ENCODE results near the gene PTPRO. TPM values are rescaled to one million over a fixed set of nuclear protein-coding genes. Genes with fewer than 3 reads are reported as not detected.

PTPRO gene
- total and polyA plus RNA-seq, 10 of the 15 experiments (the other 5 are each of a cell fraction or from before 2014, with no cell fraction given) = 1.2 to 5.3 (median 3.5) TPM

DNA sequence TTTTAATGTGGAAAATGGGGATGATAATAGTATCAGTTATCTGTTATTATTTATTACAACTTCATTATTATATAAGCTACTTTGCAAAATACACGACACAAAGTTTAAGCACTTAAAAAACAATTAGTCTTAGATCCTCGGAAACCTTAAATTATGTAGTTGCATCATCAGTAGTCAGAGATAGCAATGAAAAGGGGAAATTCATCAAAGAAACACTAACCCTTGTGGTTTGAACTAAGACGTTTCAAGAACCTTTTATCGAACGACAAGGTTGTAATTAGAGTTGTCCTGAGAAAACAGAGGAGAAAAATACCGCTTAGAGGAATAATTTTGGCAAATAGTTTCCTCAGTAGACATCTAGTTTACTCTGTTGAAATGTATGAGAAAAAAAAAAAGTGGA is 198.5 kb downstream of the PTPRO start:
- H3K9ac ChIP-seq (ENCODE audit: control insufficient read depth, insufficient read depth, low read length) = no peak overlapping the region
- no peak overlapping the region for H3K27ac ChIP-seq (ENCODE audit: control insufficient read depth, insufficient read depth)
- ChIA-PET RAD21 (ENCODE audit: unreplicated experiment) (interaction anchor here (1.9 kb wide), 2 partner anchors 63 to 244 kb away, joined by 5 to 14 read pairs; no protein-coding TSS in a partner anchor), SMC1A (ENCODE audit: uncharacterized antibody, unreplicated experiment) (interaction anchor here (1.1 to 2.1 kb wide), 6 partner anchors 11 to 301 kb away, joined by 3 to 11 read pairs (median 4); no protein-coding TSS in a partner anchor), POLR2A (no interaction called here), CTCF (interaction anchor here (1.2 to 2.7 kb wide), 8 partner anchors 10 to 797 kb away, joined by 3 to 23 read pairs (median 4); partner anchors contain the start of gene DERA)
- H3K36me3 ChIP-seq (ENCODE audit: control insufficient read depth in 2 of 2, insufficient read depth in 2 of 2, low read length in 1 of 2) = no peaks in the 10 kb centered on the region
- WGBS (ENCODE audit: insufficient coverage, insufficient replicate concordance, low lambda C conversion rate, missing lambda C conversion rate) = 13% methylated on average over 6 of the region's 6 CpGs
- no TSS peak for BruUV-seq (replicated peaks)
- H3K79me2 ChIP-seq (ENCODE audit: control insufficient read depth, insufficient read depth, low read length) = no peaks in the 10 kb centered on the region
- no peaks in the 10 kb centered on the region for H3K9me3 ChIP-seq (replicated peaks; ENCODE audit: control insufficient read depth, insufficient read depth, low read length)
- ATAC-seq (no peak), DNase-seq (ENCODE audit: low read depth, low spot score) (no peak), FAIRE-seq (no peak)
- H4K20me1 ChIP-seq (ENCODE audit: control insufficient read depth, insufficient read depth) = no peaks in the 10 kb centered on the region
- H3K4me1 ChIP-seq (ENCODE audit: control insufficient read depth, insufficient read depth, low read length) = no peaks in the 10 kb centered on the region
- no peak overlapping the region for H2AFZ ChIP-seq (ENCODE audit: control insufficient read depth, low read depth, low read length)
- intact Hi-C loops (cut with micrococcal nuclease; ENCODE audit: unreplicated experiment) (loop anchor here (10.0 kb wide), 1 partner anchor 516 kb away; no protein-coding TSS in a partner anchor), in situ Hi-C loops (cut with MboI) (loop anchor here (5.0 kb wide), 1 partner anchor 249 kb away; no protein-coding TSS in a partner anchor)
- H3K27me3 ChIP-seq (replicated peaks in 1 of 2; ENCODE audit: control insufficient read depth in 2 of 2, insufficient read depth in 2 of 2, low read length in 1 of 2) = no peaks in the 10 kb centered on the region
- H3K4me3 ChIP-seq = no peak overlapping the region
- H3K4me2 ChIP-seq (ENCODE audit: control insufficient read depth, insufficient read depth) = no peak overlapping the region
- no peak for TF ChIP-seq MEF2A (IDR thresholded peaks at IDR 0.05; ENCODE audit: insufficient read depth, low read depth, low read length)
- TF ChIP-seq SPI1 (IDR thresholded peaks at IDR 0.05; ENCODE audit: borderline replicate concordance, insufficient read depth, low read depth, low read length) = no peak
- no peak for TF ChIP-seq RBBP5 (conservative IDR thresholded peaks at IDR 0.05)
- TF ChIP-seq, protein P1, sequence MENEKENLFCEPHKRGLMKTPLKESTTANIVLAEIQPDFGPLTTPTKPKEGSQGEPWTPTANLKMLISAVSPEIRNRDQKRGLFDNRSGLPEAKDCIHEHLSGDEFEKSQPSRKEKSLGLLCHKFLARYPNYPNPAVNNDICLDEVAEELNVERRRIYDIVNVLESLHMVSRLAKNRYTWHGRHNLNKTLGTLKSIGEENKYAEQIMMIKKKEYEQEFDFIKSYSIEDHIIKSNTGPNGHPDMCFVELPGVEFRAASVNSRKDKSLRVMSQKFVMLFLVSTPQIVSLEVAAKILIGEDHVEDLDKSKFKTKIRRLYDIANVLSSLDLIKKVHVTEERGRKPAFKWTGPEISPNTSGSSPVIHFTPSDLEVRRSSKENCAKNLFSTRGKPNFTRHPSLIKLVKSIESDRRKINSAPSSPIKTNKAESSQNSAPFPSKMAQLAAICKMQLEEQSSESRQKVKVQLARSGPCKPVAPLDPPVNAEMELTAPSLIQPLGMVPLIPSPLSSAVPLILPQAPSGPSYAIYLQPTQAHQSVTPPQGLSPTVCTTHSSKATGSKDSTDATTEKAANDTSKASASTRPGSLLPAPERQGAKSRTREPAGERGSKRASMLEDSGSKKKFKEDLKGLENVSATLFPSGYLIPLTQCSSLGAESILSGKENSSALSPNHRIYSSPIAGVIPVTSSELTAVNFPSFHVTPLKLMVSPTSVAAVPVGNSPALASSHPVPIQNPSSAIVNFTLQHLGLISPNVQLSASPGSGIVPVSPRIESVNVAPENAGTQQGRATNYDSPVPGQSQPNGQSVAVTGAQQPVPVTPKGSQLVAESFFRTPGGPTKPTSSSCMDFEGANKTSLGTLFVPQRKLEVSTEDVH (IDR thresholded peaks at IDR 0.05; ENCODE audit: low read depth, partially characterized antibody) = no peak
- no peak for TF ChIP-seq CBX3 (IDR thresholded peaks at IDR 0.05; ENCODE audit: borderline replicate concordance, low read depth)
- TF ChIP-seq, protein P2, sequence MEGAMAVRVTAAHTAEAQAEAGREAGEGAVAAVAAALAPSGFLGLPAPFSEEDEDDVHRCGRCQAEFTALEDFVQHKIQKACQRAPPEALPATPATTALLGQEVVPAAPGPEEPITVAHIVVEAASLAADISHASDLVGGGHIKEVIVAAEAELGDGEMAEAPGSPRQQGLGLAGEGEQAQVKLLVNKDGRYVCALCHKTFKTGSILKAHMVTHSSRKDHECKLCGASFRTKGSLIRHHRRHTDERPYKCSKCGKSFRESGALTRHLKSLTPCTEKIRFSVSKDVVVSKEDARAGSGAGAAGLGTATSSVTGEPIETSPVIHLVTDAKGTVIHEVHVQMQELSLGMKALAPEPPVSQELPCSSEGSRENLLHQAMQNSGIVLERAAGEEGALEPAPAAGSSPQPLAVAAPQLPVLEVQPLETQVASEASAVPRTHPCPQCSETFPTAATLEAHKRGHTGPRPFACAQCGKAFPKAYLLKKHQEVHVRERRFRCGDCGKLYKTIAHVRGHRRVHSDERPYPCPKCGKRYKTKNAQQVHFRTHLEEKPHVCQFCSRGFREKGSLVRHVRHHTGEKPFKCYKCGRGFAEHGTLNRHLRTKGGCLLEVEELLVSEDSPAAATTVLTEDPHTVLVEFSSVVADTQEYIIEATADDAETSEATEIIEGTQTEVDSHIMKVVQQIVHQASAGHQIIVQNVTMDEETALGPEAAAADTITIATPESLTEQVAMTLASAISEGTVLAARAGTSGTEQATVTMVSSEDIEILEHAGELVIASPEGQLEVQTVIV (IDR thresholded peaks at IDR 0.05; ENCODE audit: borderline replicate concordance, partially characterized antibody) = no peak
- no peak for TF ChIP-seq TAF1 (IDR thresholded peaks at IDR 0.05; ENCODE audit: borderline replicate concordance, low read depth, low read length)
- TF ChIP-seq RAD21 (IDR thresholded peaks at IDR 0.05; ENCODE audit: insufficient read depth, low read depth, low read length) = no peak
- TF ChIP-seq, protein P3, sequence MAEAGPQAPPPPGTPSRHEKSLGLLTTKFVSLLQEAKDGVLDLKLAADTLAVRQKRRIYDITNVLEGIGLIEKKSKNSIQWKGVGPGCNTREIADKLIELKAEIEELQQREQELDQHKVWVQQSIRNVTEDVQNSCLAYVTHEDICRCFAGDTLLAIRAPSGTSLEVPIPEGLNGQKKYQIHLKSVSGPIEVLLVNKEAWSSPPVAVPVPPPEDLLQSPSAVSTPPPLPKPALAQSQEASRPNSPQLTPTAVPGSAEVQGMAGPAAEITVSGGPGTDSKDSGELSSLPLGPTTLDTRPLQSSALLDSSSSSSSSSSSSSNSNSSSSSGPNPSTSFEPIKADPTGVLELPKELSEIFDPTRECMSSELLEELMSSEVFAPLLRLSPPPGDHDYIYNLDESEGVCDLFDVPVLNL (IDR thresholded peaks at IDR 0.05; ENCODE audit: low read depth, low read length) = no peak
- no peak for TF ChIP-seq CHD4 (IDR thresholded peaks at IDR 0.05)
- no peak for TF ChIP-seq MYC (IDR thresholded peaks at IDR 0.05; ENCODE audit: insufficient read depth, insufficient read length, insufficient replicate concordance, low read length, severe bottlenecking)
- TF ChIP-seq YY1 (IDR thresholded peaks at IDR 0.05; ENCODE audit: low read depth, low read length) = no peak
- no peak for TF ChIP-seq NFYA (IDR thresholded peaks at IDR 0.05; ENCODE audit: borderline replicate concordance, low read depth, low read length)
- TF ChIP-seq, protein P4, sequence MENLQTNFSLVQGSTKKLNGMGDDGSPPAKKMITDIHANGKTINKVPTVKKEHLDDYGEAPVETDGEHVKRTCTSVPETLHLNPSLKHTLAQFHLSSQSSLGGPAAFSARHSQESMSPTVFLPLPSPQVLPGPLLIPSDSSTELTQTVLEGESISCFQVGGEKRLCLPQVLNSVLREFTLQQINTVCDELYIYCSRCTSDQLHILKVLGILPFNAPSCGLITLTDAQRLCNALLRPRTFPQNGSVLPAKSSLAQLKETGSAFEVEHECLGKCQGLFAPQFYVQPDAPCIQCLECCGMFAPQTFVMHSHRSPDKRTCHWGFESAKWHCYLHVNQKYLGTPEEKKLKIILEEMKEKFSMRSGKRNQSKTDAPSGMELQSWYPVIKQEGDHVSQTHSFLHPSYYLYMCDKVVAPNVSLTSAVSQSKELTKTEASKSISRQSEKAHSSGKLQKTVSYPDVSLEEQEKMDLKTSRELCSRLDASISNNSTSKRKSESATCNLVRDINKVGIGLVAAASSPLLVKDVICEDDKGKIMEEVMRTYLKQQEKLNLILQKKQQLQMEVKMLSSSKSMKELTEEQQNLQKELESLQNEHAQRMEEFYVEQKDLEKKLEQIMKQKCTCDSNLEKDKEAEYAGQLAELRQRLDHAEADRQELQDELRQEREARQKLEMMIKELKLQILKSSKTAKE (IDR thresholded peaks at IDR 0.05; ENCODE audit: low read depth, poor library complexity, severe bottlenecking) = no peak
- no peak for TF ChIP-seq MYB (IDR thresholded peaks at IDR 0.05; ENCODE audit: borderline replicate concordance, low read depth, low read length)

Data from GM12878 (cell line).